Fibroblast of villous mesenchyme (primary cell): ENCODE results near the gene HAPLN1. TPM values are rescaled to one million over a fixed set of nuclear protein-coding genes. Genes with fewer than 3 reads are reported as not detected.

Experiments used
- DNase-seq: peaks from one replicate; pipeline ENCODE4 v3.0.0-alpha.2; 2010; ENCODE audit warnings: low read depth
- H3K4me3 ChIP-seq: 2 replicates; pipeline ENCODE4 v1.5.1; 2011; ENCODE audit warnings: low read depth, mild to moderate bottlenecking, low read length
- CTCF ChIP-seq: IDR thresholded peaks from 2 replicates; pipeline ENCODE4 v1.5.1; 2012; ENCODE audit warnings: low read depth, mild to moderate bottlenecking, low read length; ENCODE audit not compliant: insufficient read depth
- small RNA-seq: library from RNA; depleted of rRNA; stranded (forward); fragments of <200 nt; gene quantifications from one replicate; pipeline ENCODE3, GENCODE V24; 2012
- total RNA-seq: library from RNA; depleted of rRNA; stranded (reverse); fragments of >200 nt; gene quantifications from 2 replicates; pipeline ENCODE4 v1.2.3, GENCODE V29; 2012

Gene HAPLN1
- total RNA-seq, 1 donor = 0.43 TPM

GRCh38 chr5:83589786-83590185, 130.9 kb downstream of the HAPLN1 start:
- no peak overlapping the region for H3K4me3 ChIP-seq
- TF ChIP-seq CTCF = no peak
- DNase-seq = no peak

Small RNAs within 50 kb of the gene (small RNA-seq; reads per million reads assigned to genes)
- gene RN7SKP295 (not detected), gene RNU6-620P (not detected)

Other genes starting within 250 kb of the HAPLN1 start
- gene VCAN, start 249.1 kb downstream of the HAPLN1 start, total RNA-seq = 490 and 730 TPM in 2 replicates